ENCODE data around the gene NPB.

The NPB gene

DNA sequence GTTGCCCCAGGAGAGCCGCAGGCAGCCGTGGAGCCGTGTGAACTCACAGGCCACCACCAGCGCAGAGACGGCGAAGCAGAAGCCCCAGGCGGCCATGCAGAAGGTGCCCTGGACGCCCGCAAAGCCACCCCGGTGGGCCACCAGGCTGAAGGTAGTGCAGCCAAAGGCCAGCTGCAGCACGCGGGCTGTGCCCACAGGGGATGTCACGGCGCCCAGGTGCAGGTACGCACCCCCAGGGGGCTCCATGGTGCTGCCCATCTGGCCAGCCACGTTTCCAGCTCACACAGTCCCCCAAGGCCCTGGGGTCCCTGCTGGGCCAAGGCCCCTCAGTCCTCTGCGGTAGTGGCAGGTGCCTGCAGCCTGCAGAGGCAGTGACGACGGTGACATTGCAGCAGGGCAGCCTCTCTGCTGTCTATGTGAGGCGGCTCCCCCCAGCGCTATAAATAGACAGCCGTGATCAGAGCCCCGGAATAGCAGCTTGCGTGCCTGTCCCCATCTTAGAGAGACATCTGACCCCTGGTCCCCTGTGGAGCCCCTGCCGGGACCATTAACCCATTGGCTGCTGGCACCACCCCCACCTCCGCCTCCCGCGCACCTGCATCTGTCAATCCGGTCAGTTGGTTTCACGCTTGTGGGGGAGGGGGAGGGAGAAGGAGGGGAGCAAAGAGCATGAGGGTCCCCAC is 39.6 kb downstream of the NPB start:
- DNase-seq (ENCODE audit: low read depth): no peak

DNA sequence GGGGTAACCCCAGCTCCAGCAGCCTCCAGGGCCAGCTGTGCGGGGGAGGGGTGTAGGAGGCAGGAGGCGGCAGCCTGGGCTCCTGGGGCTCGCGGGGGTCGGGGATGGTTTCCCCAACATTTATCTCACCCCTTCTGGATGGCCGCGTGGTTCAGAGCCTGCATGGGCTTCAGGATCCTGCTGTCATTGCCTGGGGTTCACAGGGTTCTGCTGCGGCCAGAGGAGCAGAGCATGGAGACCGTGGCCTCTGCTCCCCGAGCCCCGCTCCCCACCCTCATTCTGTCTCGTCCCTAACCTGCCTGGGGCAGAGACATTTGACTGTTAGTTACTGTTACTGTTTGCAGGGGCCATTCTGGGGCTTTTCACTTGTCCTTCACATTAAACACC is 40.1 kb downstream of the NPB start:
- DNase-seq (ENCODE audit: low read depth): no peak

DNA sequence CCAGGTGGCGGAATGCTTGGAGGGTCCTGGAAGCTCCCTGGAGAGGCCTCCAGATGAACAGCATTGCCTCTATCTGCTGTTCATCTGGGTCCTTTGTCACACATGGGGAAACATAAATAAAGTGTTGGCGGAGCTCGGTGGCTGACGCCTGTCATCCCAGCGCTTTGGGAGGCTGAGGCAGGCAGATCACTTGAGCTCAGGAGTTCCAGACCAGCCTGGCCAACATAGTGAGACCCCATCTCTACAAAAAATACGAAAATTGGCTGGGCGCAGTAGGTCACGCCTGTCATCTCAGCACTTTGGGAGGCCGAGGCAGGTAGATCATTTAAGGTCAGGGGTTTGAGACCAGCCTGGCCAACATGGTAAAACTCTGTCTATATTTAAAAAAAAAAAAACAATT is 42.8 kb downstream of the NPB start:
- no peak for DNase-seq (ENCODE audit: low read depth)

DNA sequence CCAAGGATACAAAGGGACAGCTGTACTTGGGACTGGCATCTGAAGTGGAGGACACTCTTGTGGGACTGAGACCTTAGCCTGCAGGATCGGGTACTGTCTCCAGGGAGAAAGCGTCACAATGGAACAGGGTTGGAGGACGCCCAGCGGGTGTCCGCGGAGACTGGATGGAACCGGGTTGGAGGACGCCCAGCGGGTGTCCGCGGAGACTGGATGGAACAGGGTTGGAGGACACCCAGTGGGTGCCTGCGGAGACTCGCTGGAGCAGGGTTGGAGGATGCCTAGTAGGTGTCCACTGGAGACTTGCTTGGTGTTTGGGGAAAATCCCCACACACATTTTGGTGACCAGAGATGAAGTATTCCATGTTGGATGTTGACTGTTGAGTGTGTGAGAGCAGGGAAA is 45.2 kb downstream of the NPB start, which contains the start of gene MYADML2:
Gene MYADML2, minus strand, starts transcription at position 45 of the 400 bp plus-strand sequence. CDS start 5,492 bp downstream, outside the sequence.
- DNase-seq (ENCODE audit: low read depth): no peak

DNA sequence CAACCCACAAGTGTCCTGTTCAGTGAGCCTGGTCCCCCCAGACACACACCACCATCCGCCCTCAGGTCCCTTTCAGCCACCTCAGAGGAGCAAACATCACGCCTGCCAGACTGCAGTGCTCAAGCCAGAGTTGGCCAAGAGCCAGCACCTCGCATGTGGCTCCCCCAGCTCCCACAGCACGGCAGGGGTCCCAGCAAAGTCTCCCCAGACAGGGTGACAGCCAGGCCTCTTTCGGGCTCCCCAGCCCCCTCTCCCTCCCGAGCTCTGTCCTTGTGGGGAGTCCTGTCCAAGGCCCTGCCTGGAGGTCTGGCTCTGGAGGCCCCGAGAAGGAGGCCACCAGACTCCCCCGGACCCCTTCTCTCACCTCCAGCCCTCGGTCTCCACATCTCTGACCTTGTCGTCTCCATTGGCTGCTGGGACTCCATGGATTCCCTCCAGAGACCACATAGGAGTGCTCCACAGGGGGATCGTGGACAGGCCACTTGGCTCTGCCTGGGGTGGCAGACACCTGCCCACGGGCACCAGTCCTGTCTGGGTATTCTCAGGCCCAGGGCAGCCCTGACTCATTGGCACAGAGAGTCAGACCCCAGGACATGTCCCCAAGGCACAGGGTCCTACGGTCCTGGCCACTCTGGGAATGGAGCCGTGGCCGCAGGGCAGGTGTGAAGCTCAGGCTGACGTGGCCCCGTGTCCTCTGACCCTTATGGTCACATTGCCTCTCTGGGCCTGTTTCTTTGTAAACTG is 46.8 kb downstream of the NPB start:
- no peak for DNase-seq (ENCODE audit: low read depth)

DNA sequence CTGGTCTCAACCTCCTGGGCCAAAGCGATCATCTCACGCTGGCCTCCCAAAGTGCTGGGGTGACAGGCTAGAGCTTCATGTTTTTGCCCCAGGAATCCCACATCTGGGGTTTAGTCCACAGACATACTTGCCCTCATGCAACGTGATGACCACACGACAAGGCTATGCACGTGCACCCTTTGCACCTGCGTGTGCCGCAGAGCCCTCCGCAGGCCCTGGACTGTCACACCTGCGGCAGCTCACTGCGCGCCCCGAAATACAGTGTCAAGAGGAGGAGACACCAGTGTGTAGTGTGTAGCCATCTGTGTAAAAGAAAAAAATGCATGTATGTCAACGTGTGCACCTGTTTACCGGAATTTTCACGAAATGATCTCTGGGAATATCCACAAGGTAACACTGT is 48.5 kb downstream of the NPB start:
- no peak for DNase-seq (ENCODE audit: low read depth)

DNA sequence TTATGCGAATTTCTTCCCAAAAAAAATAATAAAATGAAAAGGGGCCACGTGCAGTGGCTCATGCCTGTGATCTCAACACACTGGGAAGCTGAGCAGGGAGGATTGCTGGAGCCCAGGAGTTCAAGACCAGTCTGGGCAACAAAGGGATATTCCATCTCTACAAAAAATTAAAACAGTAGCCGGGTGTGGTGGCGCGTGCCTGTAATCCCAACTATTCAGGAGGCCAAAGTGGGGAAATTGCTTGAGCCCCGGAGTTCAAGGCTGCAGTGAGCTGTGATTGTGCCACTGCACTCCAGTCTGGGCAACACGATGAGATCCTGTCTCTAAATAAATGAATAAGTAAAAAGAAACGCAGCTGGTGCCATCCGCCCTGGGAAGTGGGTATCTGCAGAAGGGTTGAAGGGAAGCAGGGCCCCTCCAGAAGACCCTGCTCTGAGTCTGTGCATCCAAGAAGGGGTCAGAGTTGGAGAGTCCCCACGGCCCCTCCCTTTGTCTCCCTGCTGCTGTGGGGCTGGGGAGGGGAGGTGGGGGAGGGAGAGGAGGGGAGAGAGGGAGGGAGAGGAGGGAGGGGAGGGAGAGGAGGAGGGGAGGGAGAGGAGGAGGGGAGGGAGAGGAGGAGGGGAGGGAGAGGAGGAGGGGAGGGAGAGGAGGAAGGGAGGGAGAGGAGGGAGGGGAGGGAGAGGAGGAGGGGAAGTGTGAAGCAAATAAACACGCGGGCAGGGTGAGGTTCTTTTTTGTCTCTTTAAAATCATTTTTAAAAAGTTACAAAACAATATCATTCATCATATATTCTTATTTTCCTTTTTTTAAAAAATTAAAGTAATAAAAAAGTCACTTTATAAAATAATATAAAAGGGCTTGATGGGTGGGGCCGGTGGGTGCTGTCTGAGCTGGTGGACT is 50.0 kb downstream of the NPB start:
- DNase-seq (ENCODE audit: low read depth): no peak

All from activated T-cell treated with anti-CD3 and anti-CD28 coated beads for 48 hours (primary cell).